ENCODE data around the gene P2RX4. TPM values are rescaled to one million over a fixed set of nuclear protein-coding genes. Genes with fewer than 3 reads are reported as not detected.
"Not testable (repeated sequence)": the region's sequence is repeated elsewhere in the genome, so short reads cannot be mapped to it uniquely, and the experiment has no call there.

The P2RX4 gene
- total RNA-seq, 4 donors from 2014 or later, result 20.1 to 57.2 (median 33.6) TPM

DNA sequence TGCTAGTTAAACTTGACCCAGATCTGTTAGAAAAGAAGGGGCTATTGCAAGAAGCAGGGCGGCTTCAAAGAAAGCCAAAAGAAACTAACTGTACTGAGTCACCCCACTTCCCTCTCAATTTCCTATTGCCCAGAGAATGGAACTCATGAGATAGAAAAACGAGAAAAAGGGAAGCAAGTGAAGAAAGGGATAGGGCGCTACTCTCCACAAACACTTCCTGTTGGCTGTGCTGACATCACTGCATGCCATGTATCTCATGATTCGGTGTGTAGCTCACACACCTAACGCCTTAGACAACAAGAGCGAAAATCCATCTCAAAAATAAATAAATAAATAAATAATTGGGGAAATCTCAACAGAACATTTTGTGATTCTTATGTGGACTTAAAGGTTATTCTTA, 13.0 kb upstream of the P2RX4 start:
- WGBS, 2 donors, result 70 to 74% methylated on average over 6 of the region's 6 CpGs
- Histone ChIP-seq H3K4me3 (no peak overlapping the region), H3K27ac (no peak overlapping the region), H3K27me3 (no peaks in the 10 kb centered on the region), H3K36me3 (no peaks in the 10 kb centered on the region), H3K9me3 (no peaks in the 10 kb centered on the region), H3K4me1 (peaks cover 0 to 4% (median 0%) of the 10 kb centered on the region in 4 donors)
- TF ChIP-seq EP300 (IDR thresholded peaks at IDR 0.05) (peak; percentile 39 to 62), POLR2A (IDR thresholded peaks at IDR 0.05) (no peak)
- TF ChIP-seq, protein P1, sequence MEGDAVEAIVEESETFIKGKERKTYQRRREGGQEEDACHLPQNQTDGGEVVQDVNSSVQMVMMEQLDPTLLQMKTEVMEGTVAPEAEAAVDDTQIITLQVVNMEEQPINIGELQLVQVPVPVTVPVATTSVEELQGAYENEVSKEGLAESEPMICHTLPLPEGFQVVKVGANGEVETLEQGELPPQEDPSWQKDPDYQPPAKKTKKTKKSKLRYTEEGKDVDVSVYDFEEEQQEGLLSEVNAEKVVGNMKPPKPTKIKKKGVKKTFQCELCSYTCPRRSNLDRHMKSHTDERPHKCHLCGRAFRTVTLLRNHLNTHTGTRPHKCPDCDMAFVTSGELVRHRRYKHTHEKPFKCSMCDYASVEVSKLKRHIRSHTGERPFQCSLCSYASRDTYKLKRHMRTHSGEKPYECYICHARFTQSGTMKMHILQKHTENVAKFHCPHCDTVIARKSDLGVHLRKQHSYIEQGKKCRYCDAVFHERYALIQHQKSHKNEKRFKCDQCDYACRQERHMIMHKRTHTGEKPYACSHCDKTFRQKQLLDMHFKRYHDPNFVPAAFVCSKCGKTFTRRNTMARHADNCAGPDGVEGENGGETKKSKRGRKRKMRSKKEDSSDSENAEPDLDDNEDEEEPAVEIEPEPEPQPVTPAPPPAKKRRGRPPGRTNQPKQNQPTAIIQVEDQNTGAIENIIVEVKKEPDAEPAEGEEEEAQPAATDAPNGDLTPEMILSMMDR (IDR thresholded peaks at IDR 0.05), result no peak
- DNase-seq (ENCODE audit: low spot score in 2 of 2), result no peak

DNA sequence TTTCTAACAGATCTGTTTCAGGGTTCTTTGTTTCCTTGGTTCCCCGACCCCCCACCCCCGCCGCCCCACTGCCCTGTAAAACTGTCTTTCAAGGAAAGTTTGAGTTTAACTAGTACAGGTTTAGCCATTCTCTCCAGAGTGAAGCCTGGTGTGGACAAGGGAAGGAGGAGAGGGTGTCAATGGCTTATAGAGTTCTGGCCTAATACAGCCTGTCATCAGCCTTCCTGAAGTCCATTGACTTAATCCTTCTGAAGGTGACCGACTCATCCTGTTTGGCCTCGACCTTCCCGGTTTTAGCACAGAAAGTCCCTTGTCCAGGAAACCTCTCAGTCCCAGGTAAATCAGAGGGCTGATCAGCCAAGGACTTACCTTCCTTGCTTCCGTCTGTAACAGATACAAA, 11.0 kb upstream of the P2RX4 start:
- Histone ChIP-seq H3K27ac (no peak overlapping the region), H3K4me1 (no peaks in the 10 kb centered on the region), H3K9me3 (no peaks in the 10 kb centered on the region), H3K4me3 (no peak overlapping the region), H3K36me3 (no peaks in the 10 kb centered on the region), H3K27me3 (no peaks in the 10 kb centered on the region)
- no peak for DNase-seq (ENCODE audit: low spot score in 2 of 2)
- TF ChIP-seq, protein P1 (IDR thresholded peaks at IDR 0.05), result no peak
- TF ChIP-seq EP300 (IDR thresholded peaks at IDR 0.05) (no peak), POLR2A (IDR thresholded peaks at IDR 0.05) (no peak)
- WGBS, 2 donors, result 65 to 82% methylated on average over 7 of the region's 7 CpGs

DNA sequence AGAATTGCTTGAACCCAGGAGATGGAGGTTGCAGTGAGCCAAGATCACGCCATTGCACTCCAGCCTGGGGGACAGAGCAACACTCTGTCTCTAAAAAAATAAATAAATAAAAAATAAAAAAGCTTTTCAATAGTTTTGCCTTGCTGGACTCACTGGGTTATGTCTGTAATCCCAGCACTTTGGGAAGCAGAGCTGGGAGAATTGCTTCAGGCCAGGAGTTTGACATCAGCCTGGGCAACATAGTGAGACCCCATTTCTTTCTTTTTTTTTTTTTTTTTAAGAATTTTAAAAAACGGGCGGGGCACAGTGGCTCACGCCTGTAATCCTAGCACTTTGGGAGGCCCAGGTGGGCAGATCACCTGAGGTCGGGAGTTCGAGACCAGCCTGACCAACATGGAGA, 8.8 kb upstream of the P2RX4 start:
- not testable (repeated sequence) for H3K27ac ChIP-seq; H3K27me3 ChIP-seq; H3K4me3 ChIP-seq; H3K9me3 ChIP-seq; DNase-seq (ENCODE audit: low spot score in 2 of 2); H3K4me1 ChIP-seq; H3K36me3 ChIP-seq
- WGBS, 2 donors, result 95 to 96% methylated on average over 6 of the region's 6 CpGs

DNA sequence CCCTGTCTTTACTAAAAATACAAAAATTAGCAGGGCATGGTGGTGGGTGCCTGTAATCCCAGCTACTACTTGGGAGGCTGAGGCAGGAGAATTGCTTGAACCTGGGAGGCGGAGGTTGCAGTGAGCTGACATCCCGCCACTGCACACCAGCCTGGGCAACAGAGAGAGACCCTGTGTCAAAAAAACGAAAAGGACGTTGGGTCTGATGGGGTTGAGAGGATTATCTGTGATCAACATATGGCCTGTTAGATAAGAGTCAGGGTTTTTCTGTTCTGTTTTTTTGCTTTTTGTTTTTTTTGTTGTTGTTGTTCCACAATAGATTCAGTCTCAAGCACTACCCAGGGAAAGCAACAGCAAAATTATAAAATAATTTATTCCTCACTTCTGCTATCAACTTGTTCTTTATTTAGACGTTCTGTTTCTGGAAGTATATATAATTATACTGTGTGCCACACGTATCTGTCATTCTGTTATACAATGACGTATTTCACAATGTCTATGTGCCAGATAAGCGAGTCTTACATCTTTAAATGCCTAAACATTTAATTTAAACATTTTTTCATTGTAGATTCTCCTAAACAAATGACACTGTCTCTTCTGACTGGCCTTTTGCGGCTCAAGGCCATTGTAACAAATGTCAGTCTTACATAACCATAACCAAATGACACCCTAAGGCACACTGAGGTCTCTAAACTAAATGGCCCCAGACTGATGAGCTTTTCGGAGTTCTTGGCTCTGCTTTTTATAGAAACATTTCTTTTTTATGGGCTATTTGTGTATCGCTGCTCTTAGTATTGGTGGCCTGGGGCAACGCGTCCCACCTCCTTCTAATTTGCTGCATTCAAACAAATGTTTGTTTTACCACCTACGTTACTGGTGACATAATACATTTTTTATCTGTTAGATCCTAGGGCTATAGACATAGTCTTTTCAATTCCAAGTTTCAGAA, 7.2 kb upstream of the P2RX4 start:
- Histone ChIP-seq H3K27ac (no peak overlapping the region), H3K4me1 (no peaks in the 10 kb centered on the region), H3K27me3 (no peaks in the 10 kb centered on the region), H3K9me3 (no peaks in the 10 kb centered on the region), H3K4me3 (no peak overlapping the region), H3K36me3 (no peaks in the 10 kb centered on the region)
- DNase-seq (ENCODE audit: low spot score in 2 of 2), result no peak
- 47 to 50% methylated on average over 14 of the region's 14 CpGs for WGBS, 2 donors
- TF ChIP-seq POLR2A (IDR thresholded peaks at IDR 0.05), result no peak
- no peak for TF ChIP-seq EP300 (IDR thresholded peaks at IDR 0.05)
- TF ChIP-seq, protein P1 (IDR thresholded peaks at IDR 0.05), result no peak

DNA sequence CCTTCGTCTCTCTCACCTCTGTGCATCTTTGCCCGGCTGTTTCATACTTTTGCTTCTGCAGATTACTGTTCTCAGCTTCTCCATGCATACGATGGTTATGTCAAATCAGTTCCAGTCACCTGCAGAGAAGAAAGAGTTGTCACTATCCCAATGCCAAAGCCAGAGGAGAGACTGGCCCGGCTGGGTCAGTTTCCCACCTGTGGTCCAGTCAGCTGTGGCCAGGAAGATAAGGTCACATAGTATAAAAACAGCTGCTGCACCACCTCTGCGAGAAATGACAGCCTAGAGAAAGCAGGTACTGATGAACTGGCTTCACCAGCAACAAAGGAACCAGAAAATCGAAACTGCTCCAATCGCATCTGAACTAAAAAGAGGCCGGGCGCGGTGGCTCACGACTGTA, 6.4 kb upstream of the P2RX4 start:
- Histone ChIP-seq H3K27me3 (no peaks in the 10 kb centered on the region), H3K36me3 (no peaks in the 10 kb centered on the region), H3K9me3 (no peaks in the 10 kb centered on the region), H3K27ac (no peak overlapping the region), H3K4me3 (no peak overlapping the region), H3K4me1 (no peaks in the 10 kb centered on the region)
- 83 to 87% methylated on average over 11 of the region's 11 CpGs for WGBS, 2 donors
- DNase-seq (ENCODE audit: low spot score in 2 of 2), result no peak
- TF ChIP-seq, protein P1 (IDR thresholded peaks at IDR 0.05), result no peak
- TF ChIP-seq EP300 (IDR thresholded peaks at IDR 0.05) (no peak), POLR2A (IDR thresholded peaks at IDR 0.05) (no peak)

Measured in tibial nerve (tissue), 4 donors.